GM21717 (cell line): ENCODE results near the gene DHX16.

Experiments
- ATAC-seq: cut with Tn5 transposase; IDR thresholded peaks from one replicate; pipeline ENCODE4 v1.9.1; 2021; ENCODE audit warnings: mild to moderate bottlenecking, moderate library complexity; ENCODE audit not compliant: unreplicated experiment

The DHX16 gene

GRCh38 chr6:30610065-30610464, 62.7 kb downstream of the DHX16 start:
- ATAC-seq: no peak

GRCh38 chr6:30603961-30604360, 68.8 kb downstream of the DHX16 start:
- no peak for ATAC-seq
